Fibroblast of the aortic adventitia (primary cell): Measurements from ENCODE around the gene SMAD7. TPM values are rescaled to one million over a fixed set of nuclear protein-coding genes. Genes with fewer than 3 reads are reported as not detected.

Source experiments
- DNase-seq: peaks from one replicate; pipeline ENCODE4 v3.0.0-alpha.2; 2010; ENCODE audit warnings: low read depth
- H3K4me3 ChIP-seq: 2 replicates; pipeline ENCODE4 v1.5.1; 2011; ENCODE audit warnings: low read depth, mild to moderate bottlenecking, control low read depth, low read length, moderate library complexity
- CTCF ChIP-seq: IDR thresholded peaks from 2 replicates; pipeline ENCODE4 v1.5.1; 2011; ENCODE audit warnings: mild to moderate bottlenecking, low read length, control low read depth, inconsistent platforms; ENCODE audit not compliant: insufficient read depth
- total RNA-seq: library from RNA; depleted of rRNA; stranded (reverse); fragments of >200 nt; gene quantifications from 2 replicates; pipeline ENCODE4 v1.2.3, GENCODE V29; 2012; ENCODE audit warnings: low replicate concordance

Gene SMAD7, protein sequence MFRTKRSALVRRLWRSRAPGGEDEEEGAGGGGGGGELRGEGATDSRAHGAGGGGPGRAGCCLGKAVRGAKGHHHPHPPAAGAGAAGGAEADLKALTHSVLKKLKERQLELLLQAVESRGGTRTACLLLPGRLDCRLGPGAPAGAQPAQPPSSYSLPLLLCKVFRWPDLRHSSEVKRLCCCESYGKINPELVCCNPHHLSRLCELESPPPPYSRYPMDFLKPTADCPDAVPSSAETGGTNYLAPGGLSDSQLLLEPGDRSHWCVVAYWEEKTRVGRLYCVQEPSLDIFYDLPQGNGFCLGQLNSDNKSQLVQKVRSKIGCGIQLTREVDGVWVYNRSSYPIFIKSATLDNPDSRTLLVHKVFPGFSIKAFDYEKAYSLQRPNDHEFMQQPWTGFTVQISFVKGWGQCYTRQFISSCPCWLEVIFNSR
- 10.5 and 27.2 TPM in 2 replicates for total RNA-seq

DNA sequence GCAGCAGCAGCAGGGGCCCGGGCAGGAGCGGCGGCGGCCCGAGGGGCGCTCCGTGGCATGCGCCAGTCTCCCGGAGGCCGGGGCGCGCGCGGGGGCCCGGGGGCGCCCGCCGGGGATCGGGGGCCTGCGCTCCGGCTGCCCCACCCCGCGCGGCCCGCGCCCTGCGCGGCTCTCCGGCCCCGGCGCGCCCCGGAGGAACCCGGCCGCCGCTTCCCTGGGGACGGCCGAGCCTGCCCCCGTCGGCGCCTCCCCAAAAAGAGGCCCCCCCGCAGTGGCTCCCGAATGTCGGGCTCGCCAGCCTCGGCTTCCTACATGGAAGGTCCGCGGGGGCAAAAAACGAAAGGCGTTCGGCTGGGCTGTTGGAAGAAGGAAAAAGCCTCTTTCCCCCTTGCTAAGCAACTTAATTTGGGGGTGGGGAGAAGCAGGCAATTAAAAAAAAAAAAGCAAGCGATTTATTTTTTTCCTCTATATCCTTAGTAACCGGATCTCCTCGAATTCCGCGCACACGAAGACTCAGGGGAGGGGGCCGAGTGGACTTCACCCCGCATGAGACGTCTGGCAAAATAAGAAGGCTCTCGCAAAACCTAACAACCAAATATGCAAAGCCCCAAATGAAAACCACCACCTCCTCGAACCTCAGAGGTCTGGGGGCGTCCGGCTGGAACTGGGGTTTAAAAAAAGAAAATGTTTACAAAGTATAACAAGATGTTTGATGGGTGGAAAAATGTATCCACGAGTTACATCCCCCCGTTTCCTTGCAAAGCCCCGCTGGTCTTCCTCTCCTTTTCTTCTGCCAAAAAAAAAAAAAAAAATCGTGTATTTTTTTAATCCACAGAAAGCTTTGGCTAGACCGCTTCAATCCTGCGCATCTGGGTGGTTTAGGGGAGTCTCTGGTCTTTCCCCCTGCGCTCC lies at the start of gene SMAD7:
SMAD7 (minus strand) TSS at position 430 of the 912 bp plus-strand sequence. CDS start 541 bp downstream, outside the sequence.
- peak; percentile 42 for DNase-seq
- TF ChIP-seq CTCF: no peak
- peak within 1 kb of the TSS; percentile 91 for H3K4me3 ChIP-seq

DNA sequence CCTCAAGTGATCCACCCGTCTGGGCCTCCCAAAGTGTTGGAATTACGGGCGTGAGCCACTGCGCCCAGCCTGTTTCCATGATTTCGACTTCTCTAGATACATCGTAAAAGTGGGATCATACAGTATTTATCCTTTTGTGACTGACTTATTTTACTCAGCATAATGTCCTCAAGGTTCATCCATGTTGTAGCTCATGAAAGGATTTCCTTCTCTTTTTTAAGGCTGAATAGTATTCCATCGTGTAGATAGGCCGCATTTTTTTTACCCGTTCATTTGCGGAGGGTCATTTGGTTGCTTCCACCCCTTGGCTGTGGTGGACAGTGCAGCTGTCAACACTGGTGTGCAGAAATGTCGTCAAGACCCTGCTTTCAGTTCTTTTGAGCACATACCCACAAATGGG lies 48.8 kb upstream of the SMAD7 start:
- TF ChIP-seq CTCF: no peak
- DNase-seq: no peak

DNA sequence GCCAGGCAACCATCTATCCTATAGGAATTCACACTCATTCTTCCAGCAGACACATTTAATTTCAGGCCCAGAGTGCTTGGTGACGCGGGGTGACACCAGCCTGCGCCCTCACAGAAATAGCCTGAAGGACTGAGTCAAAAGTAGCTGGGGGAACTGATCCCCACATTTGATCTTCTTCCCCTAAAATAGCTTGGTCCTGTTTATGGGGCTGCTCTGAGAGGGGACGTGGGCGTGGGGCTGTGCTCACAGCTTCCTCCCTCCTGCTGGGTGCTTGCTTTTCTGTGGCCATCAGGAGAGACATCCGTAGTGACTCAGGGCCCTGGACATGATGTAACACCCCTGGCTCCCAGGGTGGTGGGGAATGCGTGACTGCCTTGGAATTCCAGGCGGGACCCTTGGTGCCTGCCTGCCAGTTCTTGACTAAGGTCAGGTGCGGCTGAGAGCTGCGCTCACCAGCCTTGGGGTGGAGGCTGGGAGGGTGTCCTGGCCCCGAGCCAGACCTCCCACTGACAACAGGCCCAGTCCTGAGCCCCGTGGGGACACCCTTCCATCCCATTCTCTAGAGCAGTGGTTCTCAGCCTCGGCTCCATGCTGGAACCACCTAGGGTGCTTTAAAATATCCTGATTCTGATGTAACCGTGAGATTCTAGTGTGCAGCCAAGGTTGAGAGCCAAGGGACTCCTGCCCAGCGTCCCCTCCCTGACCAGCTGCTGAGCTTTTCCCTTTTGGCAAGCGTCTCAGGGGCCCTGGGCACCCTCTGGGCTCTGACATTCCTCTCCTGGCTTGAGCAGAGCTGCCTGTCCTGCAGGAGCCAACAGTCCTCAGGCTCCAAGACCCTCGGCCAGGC lies 47.4 kb upstream of the SMAD7 start:
- peak; percentile 94 for DNase-seq
- no peak for TF ChIP-seq CTCF
- no peak overlapping the region for H3K4me3 ChIP-seq

More for the DNA sequence above, 48.8 kb upstream of the SMAD7 start:
- no peak overlapping the region for H3K4me3 ChIP-seq

DNA sequence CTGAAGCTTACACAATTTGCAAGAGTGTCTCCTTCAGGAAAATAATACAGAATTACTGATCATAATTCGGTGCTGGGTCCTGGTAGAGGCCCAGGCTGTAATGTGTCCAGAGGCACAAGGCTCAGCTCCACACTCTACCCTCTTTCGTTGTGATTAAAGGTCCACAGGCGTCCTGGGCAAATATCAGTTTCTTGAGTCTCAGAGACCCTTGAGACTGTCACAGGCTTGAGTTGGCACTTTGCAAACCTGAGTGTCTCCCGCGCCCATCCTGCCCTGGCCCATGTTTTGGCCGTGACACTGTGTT lies 46.9 kb upstream of the SMAD7 start:
- no peak overlapping the region for H3K4me3 ChIP-seq
- no peak for TF ChIP-seq CTCF
- DNase-seq: no peak

- H3K4me3 ChIP-seq: no peak overlapping the region
- DNase-seq: peak; percentile 84
- no peak for TF ChIP-seq CTCF
These were observed 46.2 kb upstream of the SMAD7 start for GRCh38 chr18:48996901-48997463.

GRCh38 chr18:48996041-48996440 lies 45.3 kb upstream of the SMAD7 start:
- no peak for TF ChIP-seq CTCF
- no peak overlapping the region for H3K4me3 ChIP-seq
- DNase-seq: no peak
